HCT116 (cell line): Measurements from ENCODE around the gene SLC19A1. TPM values are rescaled to one million over a fixed set of nuclear protein-coding genes. Genes with fewer than 3 reads are reported as not detected.

Source experiments
- ATAC-seq: fragments of 200-7000 bp; cut with Tn5 transposase; 2 replicates; pipeline ENCODE4 v1.9.1; 2020; ENCODE audit warnings: mild to moderate bottlenecking, moderate library complexity
- BruUV-seq: library from RNA; stranded (reverse); fragments of 400-500 nt; replicated peaks from 2 replicates; lab custom pipeline; 2021; lab: Mats Ljungman, UMichigan
- CTCF ChIA-PET: fragments of 300-600 bp; sonication (Branson Sonifier 250); formaldehyde crosslinking; loops from one replicate; lab custom pipeline; 2021; ENCODE audit warnings: antibody characterized with exemption; lab: Charles Lee
- POLR2A ChIA-PET: fragments of 300-600, 350-600 bp; sonication (Branson Sonifier 250); formaldehyde crosslinking; loops from one replicate; lab custom pipeline; 2021; ENCODE audit warnings: antibody characterized with exemption; lab: Charles Lee
- RAD21 ChIA-PET, 2 experiments: fragments of 300-600 bp; sonication (Branson Sonifier 250); formaldehyde crosslinking; loops; one replicate each; lab custom pipeline; 2023; ENCODE audit warnings: low total read pairs in 2 of 2; ENCODE audit not compliant: uncharacterized antibody in 2 of 2, unreplicated experiment in 2 of 2, low non-redundant PET in 1 of 2; lab: Charles Lee
- DNase-seq: peaks from one replicate; pipeline ENCODE4 v3.0.0-alpha.2; 2010; ENCODE audit warnings: low read depth, low spot score
- H2AFZ ChIP-seq: fragments of 200-600 bp; shearing (Covaris generic), sonication (generic); 2 replicates; pipeline ENCODE4 v1.6.1; 2017; ENCODE audit warnings: low read depth, mixed run types, mixed read lengths, antibody characterized with exemption, low read length; ENCODE audit not compliant: poor library complexity, severe bottlenecking
- H3K27ac ChIP-seq: 2 replicates; pipeline ENCODE4 v1.5.1; 2012; ENCODE audit warnings: low read depth, low read length
- H3K27me3 ChIP-seq: fragments of 200-600 bp; sonication (generic); 2 replicates; pipeline ENCODE4 v1.6.1; 2016; ENCODE audit warnings: mixed run types, low read length, mixed read lengths; ENCODE audit not compliant: insufficient read depth
- H3K36me3 ChIP-seq, 2 experiments: fragments of 200-500 bp in 1 of 2; fragments of 200-600 bp in 1 of 2; sonication (Bioruptor generic) in 1 of 2; sonication (generic) in 1 of 2; 2 replicates each; pipeline versions ENCODE4 v1.5.1 to v1.6.1; 2014 to 2016; ENCODE audit warnings: low read length in 2 of 2, inconsistent platforms in 1 of 2, mixed read lengths in 1 of 2, mixed run types in 1 of 2; ENCODE audit not compliant: insufficient read depth in 2 of 2, control insufficient read depth in 1 of 2
- H3K4me1 ChIP-seq, 2 experiments: fragments of 200-600 bp in 1 of 2; sonication (generic) in 1 of 2; 2 replicates each; pipeline versions ENCODE4 v1.5.1 to v1.6.1; 2012 to 2017; ENCODE audit warnings: low read length in 2 of 2, inconsistent platforms in 1 of 2, mild to moderate bottlenecking in 1 of 2, mixed read lengths in 1 of 2, mixed run types in 1 of 2, moderate library complexity in 1 of 2; ENCODE audit not compliant: insufficient read depth in 2 of 2, control insufficient read depth in 1 of 2
- H3K4me2 ChIP-seq: fragments of 200-600 bp; sonication (generic); 2 replicates; pipeline ENCODE4 v1.6.1; 2017; ENCODE audit warnings: mixed run types, low read length, mixed read lengths
- H3K4me3 ChIP-seq, 2 experiments: fragments of 200-600 bp in 1 of 2; sonication (generic) in 1 of 2; replicated peaks in 1 of 2; 2 replicates each; pipeline ENCODE4 v1.5.1; 2011 to 2016; ENCODE audit warnings: low read length in 2 of 2, control low read depth in 1 of 2, low read depth in 1 of 2, mild to moderate bottlenecking in 1 of 2, mixed read lengths in 1 of 2, mixed run types in 1 of 2
- H3K79me2 ChIP-seq: fragments of 200-600 bp; sonication (generic); 2 replicates; pipeline ENCODE4 v1.6.1; 2017; ENCODE audit warnings: mild to moderate bottlenecking, mixed run types, low read length, moderate library complexity, mixed read lengths; ENCODE audit not compliant: insufficient read depth
- H3K9ac ChIP-seq: fragments of 200-600 bp; sonication (generic); 2 replicates; pipeline ENCODE4 v1.6.1; 2016; ENCODE audit warnings: low read length, mixed read lengths
- H3K9me2 ChIP-seq: fragments of 200-600 bp; sonication (generic), shearing (Covaris generic); 2 replicates; pipeline ENCODE4 v1.6.1; 2017; ENCODE audit warnings: mixed run types, mild to moderate bottlenecking, moderate library complexity; ENCODE audit not compliant: insufficient read depth
- H3K9me3 ChIP-seq, 2 experiments: fragments of 200-500 bp in 1 of 2; fragments of 200-600 bp in 1 of 2; sonication (Bioruptor generic) in 1 of 2; sonication (generic) in 1 of 2; 2 replicates each; pipeline ENCODE4 v1.6.1; 2014 to 2017; ENCODE audit warnings: low read length in 2 of 2, mixed read lengths in 2 of 2, inconsistent platforms in 1 of 2, low read depth in 1 of 2, mild to moderate bottlenecking in 1 of 2, mixed run types in 1 of 2, moderate library complexity in 1 of 2; ENCODE audit not compliant: control insufficient read depth in 1 of 2, insufficient read depth in 1 of 2
- H4K20me1 ChIP-seq: fragments of 200-600 bp; sonication (generic), shearing (Covaris generic); 2 replicates; pipeline ENCODE4 v1.6.1; 2017; ENCODE audit warnings: mixed run types, mild to moderate bottlenecking, moderate library complexity; ENCODE audit not compliant: insufficient read depth
- CBX3 ChIP-seq: IDR thresholded peaks from 2 replicates; pipeline ENCODE4 v1.6.1; 2012; ENCODE audit warnings: low read depth
- EGR1 ChIP-seq: IDR thresholded peaks from 2 replicates; pipeline ENCODE4 v1.6.1; 2012; ENCODE audit warnings: low read depth
- EZH2phosphoT487 ChIP-seq: fragments of 200-600 bp; IDR thresholded peaks from 2 replicates; pipeline ENCODE4 v1.6.1; 2018; ENCODE audit warnings: antibody characterized with exemption, borderline replicate concordance
- FOSL1 ChIP-seq: IDR thresholded peaks from 2 replicates; pipeline ENCODE4 v1.6.1; 2012; ENCODE audit warnings: low read depth
- JUND ChIP-seq: IDR thresholded peaks from 2 replicates; pipeline ENCODE4 v1.6.1; 2012
- POLR2A ChIP-seq: IDR thresholded peaks from 2 replicates; pipeline ENCODE4 v1.7.0; 2011; ENCODE audit warnings: borderline replicate concordance; ENCODE audit not compliant: insufficient read depth, insufficient read length; ENCODE audit errors: extremely low read depth
- POLR2AphosphoS5 ChIP-seq: IDR thresholded peaks from 2 replicates; pipeline ENCODE4 v1.6.1; 2011; ENCODE audit warnings: mild to moderate bottlenecking, low read depth, low read length, moderate library complexity
- RAD21 ChIP-seq: IDR thresholded peaks from 2 replicates; pipeline ENCODE4 v1.6.1; 2012; ENCODE audit warnings: low read depth, mild to moderate bottlenecking
- SIN3A ChIP-seq: IDR thresholded peaks from 2 replicates; pipeline ENCODE4 v1.6.1; 2012; ENCODE audit warnings: low read depth
- SP1 ChIP-seq: IDR thresholded peaks from 2 replicates; pipeline ENCODE4 v1.6.1; 2012; ENCODE audit warnings: low read depth
- SRF ChIP-seq: IDR thresholded peaks from 2 replicates; pipeline ENCODE4 v1.6.1; 2012; ENCODE audit warnings: low read depth
- TCF7L2 ChIP-seq: IDR thresholded peaks from 2 replicates; pipeline ENCODE4 v1.7.0; 2011; ENCODE audit warnings: borderline replicate concordance, inconsistent platforms; ENCODE audit not compliant: insufficient read depth, insufficient read length; ENCODE audit errors: extremely low read depth
- ZFX ChIP-seq: fragments of 450-650 bp; IDR thresholded peaks from 2 replicates; pipeline ENCODE4 v1.6.1; 2017
- intact Hi-C: fragments of 100-400 bp; cut with micrococcal nuclease; formaldehyde crosslinking; loops from 2 replicates; pipeline ENCODE4 v1.10.0; 2022
- total RNA-seq: library from RNA; stranded (reverse); gene quantifications from one replicate; pipeline ENCODE4 v1.2.1, GENCODE V29; 2021; ENCODE audit not compliant: unreplicated experiment
- TF ChIP-seq, protein P1 (sequence below): IDR thresholded peaks from 2 replicates; pipeline ENCODE4 v1.6.1; 2012
- TF ChIP-seq, protein P2 (sequence below): IDR thresholded peaks from 2 replicates; pipeline ENCODE4 v1.6.1; 2012; ENCODE audit warnings: low read depth
- TF ChIP-seq, protein P3 (sequence below): IDR thresholded peaks from 2 replicates; pipeline ENCODE4 v1.6.1; 2011; ENCODE audit warnings: mild to moderate bottlenecking, low read length, moderate library complexity; ENCODE audit not compliant: insufficient replicate concordance; ENCODE audit errors: extremely low read depth
- TF ChIP-seq, protein P4 (sequence below), 3 experiments: fragments of 200-600 bp in 1 of 3; sonication (generic) in 1 of 3; IDR thresholded peaks in 2 of 3; conservative IDR thresholded peaks in 1 of 3; 2 replicates each; pipeline ENCODE4 v1.5.1; 2012 to 2017; ENCODE audit warnings: low read depth in 2 of 3, low read length in 2 of 3, antibody characterized with exemption in 1 of 3, borderline replicate concordance in 1 of 3, control low read depth in 1 of 3, mild to moderate bottlenecking in 1 of 3, mixed read lengths in 1 of 3, mixed run types in 1 of 3, moderate library complexity in 1 of 3; ENCODE audit not compliant: insufficient read depth in 1 of 3

The SLC19A1 gene
- total RNA-seq, 1 experiment from 2014 or later, result 50.2 TPM

DNA sequence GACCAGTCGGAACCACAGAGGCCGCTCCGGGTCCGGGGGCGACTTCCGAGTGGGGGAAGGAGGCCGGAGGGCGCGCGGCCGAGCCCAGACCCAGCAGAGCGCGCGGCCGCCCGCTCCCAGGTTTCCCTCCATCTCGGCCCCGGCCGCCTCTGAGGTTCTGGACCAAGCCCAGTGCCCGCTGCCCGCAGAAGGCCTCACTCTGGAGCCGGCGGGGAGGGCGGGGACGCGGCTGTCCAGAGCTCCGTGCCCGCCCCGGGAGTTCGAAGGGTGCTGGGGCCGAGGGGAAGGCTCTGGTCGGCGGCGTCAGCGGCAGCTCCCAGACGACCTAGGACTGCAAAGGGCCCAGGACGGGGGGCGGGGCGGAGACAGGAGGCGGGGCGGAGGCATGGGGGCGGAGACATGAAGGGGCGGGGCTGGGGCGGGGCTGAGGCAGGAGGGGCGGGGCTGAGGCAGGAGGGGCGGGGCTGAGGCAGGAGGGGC lies 48.0 kb upstream of the SLC19A1 start:
- no TSS peak for BruUV-seq
- intact Hi-C loops, result no loop called here
- Histone ChIP-seq H2AFZ (no peak overlapping the region), H4K20me1 (no peaks in the 10 kb centered on the region), H3K4me2 (peak overlapping the region; percentile 74; the same call in 1 of the 2 replicates), H3K9me2 (no peaks in the 10 kb centered on the region), H3K27ac (no peak overlapping the region), H3K27me3 (no peaks in the 10 kb centered on the region), H3K4me3 (peak overlapping the region in 1 of 2 experiments; percentile 50; a peak in 1 of 4 replicates), H3K36me3 (no peaks in the 10 kb centered on the region), H3K9me3 (peaks cover 0 to 15% of the 10 kb centered on the region in 2 experiments; a peak in 3 of 4 replicates), H3K4me1 (peaks cover 0 to 17% of the 10 kb centered on the region in 2 experiments; a peak in 2 of 4 replicates), H3K9ac (no peak overlapping the region), H3K79me2 (no peaks in the 10 kb centered on the region)
- ChIA-PET POLR2A (interaction anchor here (0.6 kb wide), 1 partner anchor 118 kb away, joined by 3 read pairs; no protein-coding TSS in a partner anchor), CTCF (no interaction called here), RAD21 (interaction anchor here in 1 of 2 experiments (0.6 kb wide), 1 partner anchor 835 kb away, joined by 3 read pairs; no protein-coding TSS in a partner anchor)
- DNase-seq (no peak), ATAC-seq (peak; percentile 77)
- TF ChIP-seq FOSL1, result no peak
- TF ChIP-seq EGR1, result no peak
- no peak for TF ChIP-seq ZFX
- no peak for TF ChIP-seq TCF7L2
- no peak for TF ChIP-seq SRF
- TF ChIP-seq, protein P1, sequence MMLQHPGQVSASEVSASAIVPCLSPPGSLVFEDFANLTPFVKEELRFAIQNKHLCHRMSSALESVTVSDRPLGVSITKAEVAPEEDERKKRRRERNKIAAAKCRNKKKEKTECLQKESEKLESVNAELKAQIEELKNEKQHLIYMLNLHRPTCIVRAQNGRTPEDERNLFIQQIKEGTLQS, result no peak
- TF ChIP-seq, protein P2, sequence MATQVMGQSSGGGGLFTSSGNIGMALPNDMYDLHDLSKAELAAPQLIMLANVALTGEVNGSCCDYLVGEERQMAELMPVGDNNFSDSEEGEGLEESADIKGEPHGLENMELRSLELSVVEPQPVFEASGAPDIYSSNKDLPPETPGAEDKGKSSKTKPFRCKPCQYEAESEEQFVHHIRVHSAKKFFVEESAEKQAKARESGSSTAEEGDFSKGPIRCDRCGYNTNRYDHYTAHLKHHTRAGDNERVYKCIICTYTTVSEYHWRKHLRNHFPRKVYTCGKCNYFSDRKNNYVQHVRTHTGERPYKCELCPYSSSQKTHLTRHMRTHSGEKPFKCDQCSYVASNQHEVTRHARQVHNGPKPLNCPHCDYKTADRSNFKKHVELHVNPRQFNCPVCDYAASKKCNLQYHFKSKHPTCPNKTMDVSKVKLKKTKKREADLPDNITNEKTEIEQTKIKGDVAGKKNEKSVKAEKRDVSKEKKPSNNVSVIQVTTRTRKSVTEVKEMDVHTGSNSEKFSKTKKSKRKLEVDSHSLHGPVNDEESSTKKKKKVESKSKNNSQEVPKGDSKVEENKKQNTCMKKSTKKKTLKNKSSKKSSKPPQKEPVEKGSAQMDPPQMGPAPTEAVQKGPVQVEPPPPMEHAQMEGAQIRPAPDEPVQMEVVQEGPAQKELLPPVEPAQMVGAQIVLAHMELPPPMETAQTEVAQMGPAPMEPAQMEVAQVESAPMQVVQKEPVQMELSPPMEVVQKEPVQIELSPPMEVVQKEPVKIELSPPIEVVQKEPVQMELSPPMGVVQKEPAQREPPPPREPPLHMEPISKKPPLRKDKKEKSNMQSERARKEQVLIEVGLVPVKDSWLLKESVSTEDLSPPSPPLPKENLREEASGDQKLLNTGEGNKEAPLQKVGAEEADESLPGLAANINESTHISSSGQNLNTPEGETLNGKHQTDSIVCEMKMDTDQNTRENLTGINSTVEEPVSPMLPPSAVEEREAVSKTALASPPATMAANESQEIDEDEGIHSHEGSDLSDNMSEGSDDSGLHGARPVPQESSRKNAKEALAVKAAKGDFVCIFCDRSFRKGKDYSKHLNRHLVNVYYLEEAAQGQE, result no peak
- no peak for TF ChIP-seq SIN3A
- no peak for TF ChIP-seq POLR2AphosphoS5
- no peak for TF ChIP-seq CBX3
- no peak for TF ChIP-seq JUND
- TF ChIP-seq, protein P3, sequence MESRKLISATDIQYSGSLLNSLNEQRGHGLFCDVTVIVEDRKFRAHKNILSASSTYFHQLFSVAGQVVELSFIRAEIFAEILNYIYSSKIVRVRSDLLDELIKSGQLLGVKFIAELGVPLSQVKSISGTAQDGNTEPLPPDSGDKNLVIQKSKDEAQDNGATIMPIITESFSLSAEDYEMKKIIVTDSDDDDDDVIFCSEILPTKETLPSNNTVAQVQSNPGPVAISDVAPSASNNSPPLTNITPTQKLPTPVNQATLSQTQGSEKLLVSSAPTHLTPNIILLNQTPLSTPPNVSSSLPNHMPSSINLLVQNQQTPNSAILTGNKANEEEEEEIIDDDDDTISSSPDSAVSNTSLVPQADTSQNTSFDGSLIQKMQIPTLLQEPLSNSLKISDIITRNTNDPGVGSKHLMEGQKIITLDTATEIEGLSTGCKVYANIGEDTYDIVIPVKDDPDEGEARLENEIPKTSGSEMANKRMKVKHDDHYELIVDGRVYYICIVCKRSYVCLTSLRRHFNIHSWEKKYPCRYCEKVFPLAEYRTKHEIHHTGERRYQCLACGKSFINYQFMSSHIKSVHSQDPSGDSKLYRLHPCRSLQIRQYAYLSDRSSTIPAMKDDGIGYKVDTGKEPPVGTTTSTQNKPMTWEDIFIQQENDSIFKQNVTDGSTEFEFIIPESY, result no peak
- no peak for TF ChIP-seq POLR2A
- TF ChIP-seq SP1, result no peak
- no peak for TF ChIP-seq EZH2phosphoT487
- TF ChIP-seq, protein P4, sequence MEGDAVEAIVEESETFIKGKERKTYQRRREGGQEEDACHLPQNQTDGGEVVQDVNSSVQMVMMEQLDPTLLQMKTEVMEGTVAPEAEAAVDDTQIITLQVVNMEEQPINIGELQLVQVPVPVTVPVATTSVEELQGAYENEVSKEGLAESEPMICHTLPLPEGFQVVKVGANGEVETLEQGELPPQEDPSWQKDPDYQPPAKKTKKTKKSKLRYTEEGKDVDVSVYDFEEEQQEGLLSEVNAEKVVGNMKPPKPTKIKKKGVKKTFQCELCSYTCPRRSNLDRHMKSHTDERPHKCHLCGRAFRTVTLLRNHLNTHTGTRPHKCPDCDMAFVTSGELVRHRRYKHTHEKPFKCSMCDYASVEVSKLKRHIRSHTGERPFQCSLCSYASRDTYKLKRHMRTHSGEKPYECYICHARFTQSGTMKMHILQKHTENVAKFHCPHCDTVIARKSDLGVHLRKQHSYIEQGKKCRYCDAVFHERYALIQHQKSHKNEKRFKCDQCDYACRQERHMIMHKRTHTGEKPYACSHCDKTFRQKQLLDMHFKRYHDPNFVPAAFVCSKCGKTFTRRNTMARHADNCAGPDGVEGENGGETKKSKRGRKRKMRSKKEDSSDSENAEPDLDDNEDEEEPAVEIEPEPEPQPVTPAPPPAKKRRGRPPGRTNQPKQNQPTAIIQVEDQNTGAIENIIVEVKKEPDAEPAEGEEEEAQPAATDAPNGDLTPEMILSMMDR (IDR thresholded peaks at IDR 0.05 in 2 of 3, conservative IDR thresholded peaks at IDR 0.05 in 1 of 3; ENCODE audit: borderline replicate concordance in 1 of 3, insufficient read depth in 1 of 3, low read depth in 2 of 3, low read length in 2 of 3), result no peak
- TF ChIP-seq RAD21, result no peak
